Inflammatory macrophage treated with lipopolysaccharide for 1 hour (primary cell): ENCODE measurements around the gene CAMK4.

Experiments used
- DNase-seq, 2 donors: peaks; one replicate each; pipeline ENCODE4 v3.0.0-alpha.2; 2020 to 2022

The CAMK4 gene

DNA sequence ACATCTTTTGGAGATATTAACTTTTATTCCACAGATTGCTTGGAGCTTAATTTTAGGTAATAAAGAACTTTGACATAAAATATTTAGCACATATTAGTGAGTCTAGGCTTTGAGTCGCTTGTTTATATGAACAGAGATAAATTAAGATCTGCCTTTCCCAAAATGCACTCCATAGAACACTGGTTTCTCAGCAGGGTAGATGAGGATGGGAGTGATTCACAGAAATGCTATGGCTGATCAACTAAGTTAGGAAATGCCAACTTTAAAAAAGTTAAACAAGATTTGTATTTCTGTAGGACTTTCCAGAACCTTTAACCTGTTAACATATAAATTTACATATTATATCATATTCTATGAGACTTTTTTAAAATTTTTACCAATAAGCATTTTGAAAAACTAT is 222.9 kb downstream of the CAMK4 start:
- no peak for DNase-seq

DNA sequence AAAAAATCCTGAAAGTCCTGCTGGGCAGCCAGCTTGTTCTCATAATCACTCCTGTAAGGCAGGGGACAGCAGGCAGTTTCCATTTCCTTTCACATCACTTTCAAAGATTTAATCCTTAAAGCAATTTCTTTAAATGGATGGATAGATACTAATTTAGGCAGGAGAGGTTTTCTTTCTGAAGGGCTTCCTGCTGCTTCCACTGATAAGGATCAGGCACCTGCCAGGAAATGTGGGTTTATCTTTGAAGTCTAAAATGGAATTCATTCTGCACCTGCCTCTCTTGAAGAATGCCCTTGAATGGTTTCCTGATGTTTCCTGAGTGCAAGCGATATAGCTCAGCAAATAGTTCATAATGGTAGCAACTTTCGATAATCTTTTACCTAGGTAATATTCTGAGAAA is 223.6 kb downstream of the CAMK4 start:
- no peak for DNase-seq

DNA sequence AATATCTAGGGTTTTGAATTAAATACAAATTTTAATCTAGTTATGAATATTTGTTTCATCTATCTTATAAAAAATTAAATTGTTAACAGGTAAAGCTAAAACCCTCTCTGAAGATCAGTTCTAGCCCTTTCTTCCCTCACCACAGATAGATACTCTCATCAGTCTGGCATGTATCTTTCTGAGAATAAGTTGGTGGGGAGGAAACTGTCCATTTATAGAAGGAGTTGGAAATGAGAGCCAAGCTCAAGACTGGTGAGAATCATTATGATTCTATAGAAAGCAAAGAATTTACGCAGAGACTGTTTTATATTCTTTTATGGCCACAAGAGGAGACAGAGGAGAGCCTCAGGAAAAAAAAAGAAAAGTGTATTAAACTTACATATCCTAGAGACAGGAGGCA is 229.1 kb downstream of the CAMK4 start:
- DNase-seq: no peak

DNA sequence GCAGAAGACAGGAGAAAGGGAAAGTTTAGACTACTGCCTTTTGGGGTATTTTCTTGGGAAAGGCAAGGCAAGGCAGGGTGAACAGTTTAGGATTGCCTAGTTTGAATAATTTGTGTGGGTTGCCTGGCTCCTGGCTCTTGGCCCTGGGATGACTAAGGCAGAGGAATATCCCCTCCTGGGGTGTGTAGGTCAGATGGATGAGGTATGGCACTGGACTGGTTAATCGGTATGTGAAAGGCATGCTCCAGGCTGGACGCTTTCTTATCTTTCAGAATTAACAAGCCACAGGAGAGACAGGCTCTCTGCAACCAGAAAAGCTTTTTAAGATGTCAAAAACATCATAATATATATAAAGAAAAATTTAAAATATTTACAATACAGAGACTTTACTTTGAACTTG is 229.6 kb downstream of the CAMK4 start:
- no peak for DNase-seq

DNA sequence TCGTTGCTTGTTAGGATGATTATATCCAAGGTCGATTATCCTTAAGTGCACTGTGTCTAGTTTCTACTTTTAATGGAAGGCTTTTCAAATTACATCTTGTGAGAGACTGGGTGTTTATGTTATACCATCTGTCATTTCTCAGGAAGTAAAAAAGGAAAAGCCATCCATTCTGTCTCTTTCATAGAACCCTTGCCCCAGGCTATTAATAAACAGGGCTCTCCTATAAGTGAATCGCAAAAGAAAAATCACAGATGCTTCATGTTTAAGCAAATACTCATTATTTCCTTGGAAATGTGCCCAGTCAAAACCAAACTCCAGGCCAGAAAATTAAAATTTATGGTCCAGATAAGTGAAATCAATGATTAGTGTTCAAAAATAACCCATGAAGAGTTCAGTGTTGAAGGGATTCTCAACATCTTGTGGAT is 230.0 kb downstream of the CAMK4 start:
- no peak for DNase-seq

DNA sequence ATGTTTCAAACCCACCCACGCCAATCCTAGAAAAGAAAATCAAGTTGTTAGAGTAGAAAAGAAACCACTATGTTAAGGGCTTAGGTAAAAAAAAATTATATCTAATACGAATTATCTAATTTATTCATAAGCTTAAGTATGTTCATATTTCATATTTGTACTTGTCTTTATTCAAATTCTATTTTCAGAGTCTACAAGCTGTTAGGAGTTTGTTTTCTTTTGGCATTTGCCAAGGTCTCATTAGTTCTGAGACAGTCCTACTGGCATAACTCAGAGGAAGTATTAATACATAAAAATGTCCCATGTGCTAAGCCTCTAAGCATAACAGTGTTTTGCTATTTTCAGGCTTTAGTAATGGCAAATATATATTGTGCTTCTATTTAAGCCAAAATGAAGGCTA is 230.6 kb downstream of the CAMK4 start:
- DNase-seq: no peak

- DNase-seq: no peak
These were observed 237.1 kb downstream of the CAMK4 start for GRCh38 chr5:111461255-111461671.

- peak in 1 of 2 donors; percentile 8 for DNase-seq
These were observed 237.8 kb downstream of the CAMK4 start for GRCh38 chr5:111461934-111462333.

DNA sequence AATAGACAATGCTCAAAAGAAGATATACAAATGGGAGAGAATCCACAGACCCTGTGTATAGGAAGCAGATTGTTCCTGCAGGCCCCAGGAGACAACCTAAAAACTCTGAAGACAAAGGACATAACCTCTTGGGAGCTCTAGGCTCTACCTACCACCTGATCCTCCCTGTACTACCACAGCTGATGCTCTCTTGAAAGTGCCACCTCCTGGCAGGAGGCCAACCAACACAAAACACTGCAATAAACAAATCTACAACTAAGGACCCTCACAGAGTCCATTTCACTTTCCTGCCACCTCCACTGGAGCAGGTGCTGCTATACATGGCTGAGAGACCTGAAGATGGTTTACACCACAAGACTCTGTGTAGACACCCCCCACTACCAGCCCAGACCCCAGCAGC is 239.1 kb downstream of the CAMK4 start:
- DNase-seq: no peak

DNA sequence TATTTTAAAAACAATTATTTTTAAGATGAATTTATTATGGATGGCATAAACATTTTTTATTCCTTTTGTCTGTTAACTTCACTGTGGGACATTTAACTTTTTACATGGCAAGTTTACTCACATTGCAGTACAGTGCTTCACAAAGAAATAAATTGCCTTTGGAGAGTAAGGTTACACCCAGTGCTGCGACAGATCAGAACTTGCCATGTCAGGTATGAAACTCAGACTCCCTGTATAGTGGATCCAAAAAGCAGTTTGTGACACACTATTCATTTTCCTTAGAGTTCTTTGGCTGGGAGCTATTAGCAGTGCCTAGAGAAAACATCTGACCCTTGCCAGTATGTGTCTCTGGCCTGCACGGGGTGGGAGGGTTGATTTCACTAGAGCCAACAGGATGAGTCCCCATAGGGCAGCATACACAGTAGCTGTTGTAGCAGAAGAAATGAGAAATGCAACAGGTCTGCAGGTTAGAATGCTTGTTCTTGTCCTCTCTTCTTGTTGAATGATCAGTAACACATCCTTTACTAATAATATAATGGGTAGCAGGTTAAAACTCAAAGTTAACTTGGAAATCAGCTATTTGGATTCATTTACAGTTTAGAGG is 245.2 kb downstream of the CAMK4 start:
- no peak for DNase-seq

DNA sequence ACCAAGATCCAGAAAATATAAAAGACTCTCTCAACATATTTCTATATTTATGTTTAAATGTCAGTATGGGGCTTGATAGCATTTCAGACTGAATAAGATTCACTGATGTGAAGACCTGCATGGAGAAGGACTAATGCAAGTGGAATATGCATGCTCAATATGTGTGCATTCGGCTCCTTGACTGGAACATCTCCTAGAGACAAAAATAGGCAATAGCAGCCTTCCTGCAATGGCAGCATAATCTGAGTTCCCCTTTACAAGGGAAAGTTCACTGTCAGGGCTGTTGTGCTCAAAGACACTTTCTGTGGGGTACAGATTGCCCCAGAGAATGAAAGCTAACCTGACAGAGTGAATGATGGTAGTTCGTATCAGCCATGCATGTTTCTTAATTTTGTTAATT is 245.7 kb downstream of the CAMK4 start:
- DNase-seq: peak in 1 of 2 donors; percentile 11

GRCh38 chr5:111472096-111472495 is 247.9 kb downstream of the CAMK4 start:
- DNase-seq: no peak

DNA sequence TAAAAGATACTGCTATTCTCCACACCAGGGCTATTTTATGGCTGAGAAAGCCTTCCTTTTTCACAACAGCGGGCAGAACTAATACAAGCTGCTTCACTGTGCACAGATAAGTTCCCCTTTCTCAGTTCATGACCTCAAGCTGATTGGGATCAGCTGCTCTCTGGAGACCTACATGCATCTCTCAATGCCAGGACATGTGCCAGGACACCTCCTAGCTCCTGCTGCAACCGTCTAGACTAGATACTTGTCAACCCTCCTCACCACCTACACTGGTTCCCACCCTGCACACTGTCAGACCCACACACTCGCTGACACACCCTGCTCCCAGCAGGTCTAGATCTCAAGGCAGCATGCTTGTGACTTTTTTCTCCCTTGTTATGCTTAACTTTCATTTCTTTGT is 248.4 kb downstream of the CAMK4 start:
- peak; percentile 51 to 58 for DNase-seq

DNA sequence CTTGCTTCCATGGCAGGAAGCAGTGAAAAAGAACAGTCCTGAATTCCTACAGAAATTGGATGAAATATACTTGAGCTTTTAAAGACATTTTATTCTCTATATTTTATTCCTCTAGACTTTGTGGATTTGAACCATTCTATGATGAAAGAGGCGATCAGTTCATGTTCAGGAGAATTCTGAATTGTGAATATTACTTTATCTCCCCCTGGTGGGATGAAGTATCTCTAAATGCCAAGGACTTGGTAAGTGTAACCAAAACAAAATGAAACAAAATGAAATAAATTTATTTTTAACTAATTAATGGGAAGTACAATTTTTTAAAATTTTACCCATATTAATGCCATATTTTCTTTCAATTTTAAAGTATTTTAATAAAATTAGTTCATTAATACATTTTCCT is 254.1 kb downstream of the CAMK4 start:
- DNase-seq: no peak

- no peak for DNase-seq
These were observed 254.7 kb downstream of the CAMK4 start for GRCh38 chr5:111478898-111479297.

GRCh38 chr5:111480346-111480745 is 256.2 kb downstream of the CAMK4 start:
- no peak for DNase-seq

- DNase-seq: no peak
These were observed 261.9 kb downstream of the CAMK4 start for GRCh38 chr5:111486055-111486454.

GRCh38 chr5:111486926-111487325 is 262.7 kb downstream of the CAMK4 start:
- DNase-seq: no peak

DNA sequence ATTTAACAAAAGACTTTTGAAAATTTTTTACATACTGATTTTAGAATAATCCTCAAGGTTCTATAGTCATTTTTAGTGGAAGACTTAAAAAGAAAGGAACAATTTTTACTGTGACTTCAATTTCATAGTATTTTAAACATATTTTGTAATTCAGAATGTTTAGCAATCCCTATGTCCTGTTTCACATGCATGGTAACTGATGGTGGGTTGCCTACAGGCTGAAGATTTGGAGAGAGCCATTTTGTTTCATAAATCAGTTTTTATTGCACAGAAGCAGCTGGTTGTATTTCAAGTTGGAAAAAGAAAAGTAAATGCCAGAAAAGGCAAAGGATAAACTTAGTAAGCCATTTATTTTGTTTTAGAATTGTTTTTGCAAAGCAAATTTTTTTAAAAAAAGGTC is 264.2 kb downstream of the CAMK4 start:
- DNase-seq: peak in 1 of 2 donors; percentile 30

DNA sequence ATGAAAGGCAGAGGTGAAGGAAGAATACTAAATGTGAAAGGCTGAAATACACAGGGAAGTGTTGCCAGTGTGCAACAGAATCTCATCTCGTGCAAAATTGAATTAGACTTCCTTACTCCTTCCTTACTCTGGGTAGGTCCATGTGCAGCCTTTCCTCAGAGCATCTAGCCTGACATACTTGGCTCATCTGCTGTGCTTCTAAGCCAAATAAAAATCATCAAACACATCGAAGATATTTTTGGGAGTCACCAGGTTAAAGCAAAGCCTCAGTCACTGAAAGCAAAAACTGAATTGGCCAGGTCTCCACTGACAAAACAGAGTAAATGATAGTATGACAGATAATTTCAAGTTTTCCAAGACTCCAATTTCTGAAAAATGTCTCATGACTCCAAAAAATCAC is 268.8 kb downstream of the CAMK4 start:
- DNase-seq: no peak

- no peak for DNase-seq
These were observed 270.3 kb downstream of the CAMK4 start for GRCh38 chr5:111494355-111494999.

DNA sequence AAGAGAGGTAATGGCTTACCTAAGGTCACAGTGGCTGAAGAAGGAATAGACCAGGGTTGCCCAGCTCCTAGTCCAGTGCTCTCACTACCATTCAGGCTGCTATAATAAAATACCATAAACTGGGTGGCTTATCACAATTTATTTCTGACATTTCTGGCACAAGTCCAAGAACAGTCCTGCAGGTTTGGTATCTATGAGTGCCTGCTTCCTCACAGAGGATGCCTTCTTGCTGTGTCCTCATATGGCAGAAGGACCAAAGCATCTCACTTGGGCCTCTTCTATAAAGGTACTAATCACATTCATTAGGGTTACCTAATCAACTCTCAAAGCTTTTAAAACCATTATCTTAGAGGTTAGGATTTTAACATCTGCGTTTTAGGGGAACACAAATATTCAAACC is 271.0 kb downstream of the CAMK4 start:
- no peak for DNase-seq

DNA sequence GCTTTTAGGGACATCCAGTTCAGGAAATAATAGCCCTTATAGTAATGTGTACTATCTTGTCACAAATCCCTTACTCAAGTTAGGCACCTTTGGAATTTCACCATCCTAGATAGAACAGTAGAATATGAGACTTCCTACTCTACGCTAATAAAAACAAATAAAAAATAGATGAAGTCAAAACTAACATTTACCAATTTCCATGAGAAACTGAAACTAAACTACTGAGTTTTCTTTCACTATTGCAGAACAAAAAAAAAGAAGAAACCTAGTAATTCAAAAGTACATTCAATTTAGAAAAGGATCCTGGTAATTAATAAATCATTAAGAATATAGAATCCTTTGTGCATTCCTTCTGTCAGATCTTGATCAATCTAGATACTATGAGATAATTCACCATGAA is 274.2 kb downstream of the CAMK4 start:
- no peak for DNase-seq

GRCh38 chr5:111502956-111503355 is 278.8 kb downstream of the CAMK4 start:
- no peak for DNase-seq

DNA sequence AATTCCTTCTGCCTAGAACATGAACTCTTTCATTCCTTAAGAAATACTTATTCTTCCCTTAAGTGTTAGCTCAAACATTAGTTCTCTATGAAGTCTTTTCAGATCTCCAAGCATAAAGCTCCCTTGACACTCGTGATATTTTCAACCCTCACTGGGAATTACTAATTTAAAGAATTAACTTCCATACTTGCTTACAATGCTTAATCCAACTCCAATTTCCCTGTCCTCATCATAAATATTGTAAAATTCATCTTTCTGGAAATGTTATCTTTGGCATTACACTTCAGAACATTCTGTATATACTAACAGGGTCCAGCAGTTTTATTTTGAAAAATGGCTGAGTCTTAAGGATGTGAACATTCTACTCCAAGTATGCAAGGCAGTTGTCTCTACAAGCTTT is 280.9 kb downstream of the CAMK4 start:
- DNase-seq: no peak
